NK-92 (cell line): ENCODE measurements around the gene KRT84.
"Not testable (repeated sequence)": the region's sequence is repeated elsewhere in the genome, so short reads cannot be mapped to it uniquely, and the experiment has no call there.

Source experiments
- DNase-seq: peaks from one replicate; lab custom pipeline; 2025; ENCODE audit not compliant: unreplicated experiment; lab: John Stamatoyannopoulos, UW

KRT84 gene

DNA sequence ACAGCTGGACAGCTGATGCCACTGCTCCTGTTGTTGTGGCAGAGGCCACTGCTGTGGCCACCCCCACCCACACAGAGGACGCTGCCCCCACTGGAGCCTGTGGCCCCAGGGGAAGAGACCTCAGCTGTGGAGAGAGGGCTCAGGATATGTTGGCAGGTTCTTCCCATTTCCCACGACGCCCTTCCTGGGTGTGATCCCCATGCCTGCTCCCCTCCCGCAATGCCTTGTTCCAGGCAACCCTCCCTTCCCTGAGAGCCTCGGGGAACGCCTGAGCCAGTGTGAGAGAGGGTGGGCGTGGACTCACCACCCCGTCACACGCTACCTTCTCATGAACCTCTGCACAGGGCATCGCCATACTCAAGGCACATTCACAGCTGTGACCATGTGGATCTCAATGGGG, 26.4 kb upstream of the KRT84 start:
- no peak for DNase-seq

DNA sequence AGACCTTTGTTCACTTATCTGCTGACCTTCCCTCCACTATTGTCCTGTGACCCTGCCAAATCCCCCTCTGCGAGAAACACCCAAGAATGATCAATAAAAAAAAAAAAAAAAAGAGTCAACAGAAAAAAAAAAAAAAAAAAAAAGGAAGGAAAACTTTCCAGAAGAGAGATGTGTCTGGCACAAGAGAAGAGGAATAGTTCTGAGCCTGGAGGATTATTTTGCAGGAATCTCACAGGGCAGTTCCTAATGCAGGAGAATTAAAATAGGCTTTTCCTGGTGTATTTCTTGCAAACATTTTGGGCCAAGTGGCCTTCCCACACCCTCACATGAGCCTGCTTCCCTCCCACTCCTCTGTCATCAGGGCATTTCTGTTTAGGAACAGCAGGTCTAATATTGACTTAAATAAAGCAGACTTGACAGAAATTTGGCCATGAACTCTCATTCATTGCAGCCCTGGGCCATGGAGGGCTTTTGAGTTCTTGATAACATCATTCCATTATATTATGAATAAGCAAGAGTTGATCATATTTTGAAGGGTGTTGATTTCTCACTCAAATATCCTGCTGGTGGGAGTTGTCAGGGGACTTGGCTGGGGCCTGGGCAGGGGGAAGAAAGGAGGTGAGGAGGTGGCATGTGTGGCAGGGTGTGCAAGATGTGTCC, 25.3 kb upstream of the KRT84 start:
- DNase-seq, result not testable (repeated sequence)

DNA sequence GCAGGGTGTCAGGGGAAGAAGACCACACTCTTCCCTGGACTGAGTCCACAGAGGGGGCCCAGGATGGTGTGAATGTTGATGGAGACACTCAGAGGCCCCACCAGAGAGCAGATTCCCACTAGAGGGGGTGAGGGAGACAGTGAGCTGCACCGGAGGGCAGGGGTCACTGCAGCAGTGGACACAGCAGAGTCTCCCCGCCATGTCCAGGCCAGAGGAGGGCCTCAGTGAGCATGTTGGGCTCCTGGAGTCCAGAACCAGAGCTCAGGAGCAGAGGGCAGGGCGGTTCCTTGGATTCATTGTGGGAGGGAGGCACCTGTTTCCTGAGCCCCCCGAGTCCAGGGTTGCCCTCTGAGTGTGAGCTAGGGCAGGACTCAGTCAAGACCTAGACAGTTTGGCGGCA, 22.5 kb upstream of the KRT84 start:
- DNase-seq, result no peak

- DNase-seq, result no peak
These were observed 20.5 kb upstream of the KRT84 start, which contains the start of gene KRT82 for GRCh38 chr12:52405922-52406385. Gene KRT82 (minus strand): TSS chr12:52406335. CDS start chr12:52406277, 58 bp downstream.

DNA sequence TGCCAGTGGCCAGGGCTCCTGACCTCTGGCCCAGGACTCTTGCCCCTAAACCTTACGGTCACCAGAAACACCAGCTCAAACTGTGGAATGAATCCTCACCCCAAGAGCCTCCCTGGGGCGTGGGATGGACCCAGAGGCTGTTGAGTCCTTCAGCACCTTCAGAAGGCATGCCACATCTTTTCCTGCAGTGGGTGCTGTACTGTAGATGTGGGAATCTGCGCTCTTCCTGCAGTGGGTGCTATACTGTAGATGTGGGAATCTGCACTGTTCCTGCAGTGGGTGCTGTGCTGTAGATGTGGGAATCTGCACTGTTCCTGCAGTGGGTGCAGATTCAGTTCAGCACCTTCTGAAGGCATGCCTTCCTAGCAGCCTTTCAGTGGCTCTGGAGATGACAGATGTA, 19.5 kb upstream of the KRT84 start:
- no peak for DNase-seq

DNA sequence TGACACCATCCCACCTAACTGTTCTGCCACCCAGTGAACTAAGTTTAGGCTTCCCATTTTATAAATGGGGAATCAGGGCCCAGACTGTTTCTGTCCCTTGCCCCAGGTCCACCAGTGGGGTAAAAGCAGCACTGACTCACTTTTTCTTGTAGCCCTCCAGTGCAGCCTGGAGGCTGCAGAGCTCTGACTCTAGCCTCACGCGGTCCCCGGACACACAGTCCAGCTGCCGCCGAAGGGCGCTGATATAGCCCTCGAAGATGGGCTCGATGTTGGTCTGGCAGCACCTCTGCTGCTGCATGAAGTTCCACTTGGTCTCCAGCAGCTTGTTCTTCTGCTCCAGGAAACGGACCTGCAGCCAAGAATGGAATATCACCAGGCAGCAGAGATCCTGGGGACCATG, 18.1 kb upstream of the KRT84 start:
- no peak for DNase-seq

DNA sequence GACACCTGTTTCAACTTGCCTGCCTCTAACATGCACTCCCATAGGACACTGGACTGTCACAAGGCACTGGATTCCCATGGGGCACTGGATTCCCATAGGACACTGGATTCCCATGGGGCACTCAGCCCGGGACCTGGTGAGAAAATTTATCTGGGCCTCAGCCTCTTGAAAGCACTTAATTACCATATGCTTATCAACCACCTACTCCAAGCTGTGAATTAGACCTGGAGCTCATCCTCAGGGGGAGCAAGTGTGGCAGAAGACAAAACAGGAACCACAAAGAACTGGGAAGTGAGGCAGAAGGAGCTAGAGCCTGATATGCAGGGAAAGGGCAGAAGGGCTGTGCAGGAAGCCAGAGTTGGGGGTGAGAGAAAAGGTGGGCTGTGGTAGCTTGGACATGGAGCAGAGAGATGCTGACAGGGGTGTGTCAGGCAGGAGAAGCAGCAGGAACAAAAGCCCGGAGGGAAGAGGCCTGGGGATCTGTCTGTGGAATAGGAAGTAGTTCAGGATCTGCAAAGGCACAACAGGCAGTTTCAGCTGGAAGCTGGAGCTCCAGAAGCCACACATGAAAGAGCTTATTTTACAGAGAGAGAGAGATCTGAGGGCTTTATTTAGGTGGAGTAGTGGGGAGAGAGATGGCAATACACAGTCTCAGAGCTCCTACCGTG, 17.6 kb upstream of the KRT84 start:
- no peak for DNase-seq

GRCh38 chr12:52402377-52402776, 16.9 kb upstream of the KRT84 start:
- DNase-seq, result no peak

GRCh38 chr12:52401926-52402325, 16.5 kb upstream of the KRT84 start:
- no peak for DNase-seq

GRCh38 chr12:52401526-52401925, 16.1 kb upstream of the KRT84 start:
- no peak for DNase-seq

DNA sequence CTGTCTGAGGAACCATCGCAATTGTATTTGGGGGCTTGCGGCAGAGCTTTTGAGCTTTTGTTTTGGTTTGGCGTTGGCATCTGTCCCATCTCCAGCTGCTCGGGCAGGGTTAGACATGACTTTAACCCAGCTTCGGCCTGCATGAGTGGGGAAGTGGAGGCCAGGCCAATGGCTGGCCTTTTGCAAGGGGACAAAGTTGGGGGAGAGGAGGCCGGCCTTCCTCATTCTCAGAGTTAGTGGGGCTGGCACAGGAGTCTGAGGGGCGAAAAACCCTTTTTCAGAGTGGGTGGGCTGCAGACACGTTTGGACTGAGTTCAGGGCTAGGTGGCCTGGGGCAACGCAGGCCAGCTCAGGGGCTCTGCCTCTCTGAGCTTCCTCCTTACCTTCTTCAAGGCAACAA, 15.5 kb upstream of the KRT84 start:
- DNase-seq, result no peak

DNA sequence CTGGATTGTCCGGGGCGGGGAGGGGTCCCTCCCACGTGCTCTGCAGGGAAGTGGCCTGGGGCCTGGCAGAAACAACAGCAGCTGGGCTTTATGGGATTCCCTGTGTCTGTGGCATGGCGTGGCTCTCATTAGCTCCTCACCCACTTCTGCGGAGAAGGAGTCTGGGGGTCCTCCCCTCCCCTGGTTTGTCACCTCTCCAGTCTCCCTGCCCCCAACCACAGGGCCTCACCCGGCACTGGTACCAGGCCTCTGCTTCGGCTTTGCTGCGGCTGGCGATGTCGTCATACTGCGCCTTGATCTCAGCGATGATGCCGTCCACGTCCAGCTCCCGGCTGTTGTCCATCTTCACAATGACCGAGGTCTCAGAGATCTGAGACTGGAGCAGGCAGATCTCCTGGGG, 14.3 kb upstream of the KRT84 start:
- DNase-seq, result no peak

GRCh38 chr12:52398176-52398575, 12.7 kb upstream of the KRT84 start:
- DNase-seq, result no peak

DNA sequence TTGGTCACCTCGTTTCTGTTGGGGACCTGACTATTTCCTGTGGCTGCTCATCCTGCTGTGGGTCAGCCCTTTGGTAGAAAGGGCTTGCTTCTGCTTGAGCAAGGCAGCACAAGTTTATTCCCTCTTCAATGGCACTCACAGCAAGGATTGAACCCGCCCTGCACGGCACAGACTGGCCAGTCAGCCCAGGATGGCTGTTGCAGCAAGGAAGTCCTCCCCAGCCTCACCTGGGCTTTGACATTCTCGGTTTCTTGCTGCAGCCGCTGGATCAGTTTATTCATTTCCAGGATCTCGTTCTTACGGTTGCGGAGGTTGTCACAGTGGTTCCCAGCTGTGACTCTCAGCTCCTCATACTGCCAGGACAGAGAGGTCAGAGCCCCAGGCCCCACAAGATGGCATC, 11.2 kb upstream of the KRT84 start:
- no peak for DNase-seq

DNA sequence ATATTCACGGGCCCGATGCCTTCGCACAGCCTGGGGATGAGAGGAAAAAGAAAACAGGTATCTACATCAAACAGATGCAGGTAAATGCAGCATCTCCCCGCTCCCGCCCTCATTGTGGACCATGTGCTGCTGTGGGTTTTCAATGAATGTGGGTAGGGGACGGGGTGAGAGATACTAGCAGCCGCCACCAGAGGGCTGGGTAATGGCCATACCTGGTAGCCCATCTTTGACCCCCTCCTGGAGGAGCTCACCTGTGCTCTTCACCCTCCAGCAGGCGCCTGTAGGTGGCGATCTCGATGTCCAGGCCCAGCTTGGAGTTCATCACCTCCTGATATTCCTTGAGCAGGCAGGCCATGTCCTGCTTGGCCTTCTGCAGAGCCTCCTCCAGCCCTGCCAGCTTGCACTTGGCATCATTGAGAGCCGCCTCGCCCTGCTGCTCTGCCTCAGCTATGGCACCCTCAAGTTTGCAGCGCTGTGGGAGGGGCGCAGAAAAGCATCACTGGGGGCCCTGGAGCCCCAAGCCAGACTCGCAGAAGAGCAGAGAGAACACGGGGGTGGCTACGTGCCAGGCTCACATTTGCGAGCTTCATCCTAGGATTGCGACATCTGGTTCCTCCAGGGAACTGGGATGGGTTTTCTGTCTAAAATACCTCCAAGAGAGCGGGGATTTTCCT, 10.4 kb upstream of the KRT84 start:
- DNase-seq, result no peak

- DNase-seq, result no peak
These were observed 9.5 kb upstream of the KRT84 start for GRCh38 chr12:52394836-52395405.

DNA sequence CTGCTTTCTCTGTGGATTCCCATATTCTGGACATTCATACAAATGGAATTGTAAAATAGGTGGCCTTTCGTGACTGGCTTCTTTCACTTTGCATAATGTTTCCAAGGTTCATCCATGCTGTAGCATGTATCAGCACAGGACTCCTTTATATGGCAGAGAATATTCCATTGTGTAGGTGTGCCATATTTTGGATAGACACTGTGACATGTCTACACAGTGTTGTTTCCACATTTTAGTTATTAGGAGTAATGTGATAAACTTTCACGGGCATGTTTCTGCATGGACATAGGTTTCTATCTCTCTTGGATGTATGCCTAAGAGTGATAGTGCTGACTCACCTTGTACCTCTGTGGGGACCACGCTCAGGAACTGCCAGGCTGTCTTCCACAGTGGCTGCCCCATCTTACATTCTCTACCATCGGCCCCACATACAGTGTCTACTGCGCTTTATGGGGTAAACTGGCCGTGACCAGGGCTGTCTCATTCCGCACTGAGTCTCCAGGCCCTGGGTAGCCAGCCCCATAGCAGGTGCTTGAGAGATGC, 7.1 kb upstream of the KRT84 start:
- no peak for DNase-seq

GRCh38 chr12:52391618-52392002, 6.2 kb upstream of the KRT84 start:
- DNase-seq, result no peak

GRCh38 chr12:52390739-52391617, 5.5 kb upstream of the KRT84 start:
- DNase-seq, result no peak

GRCh38 chr12:52389313-52390207, 4.1 kb upstream of the KRT84 start:
- no peak for DNase-seq
